Bronchial epithelial cell (primary cell): ENCODE results near the gene ASS1. TPM values are rescaled to one million over a fixed set of nuclear protein-coding genes. Genes with fewer than 3 reads are reported as not detected.

Experiments used
- DNase-seq: peaks from one replicate; pipeline ENCODE4 v3.0.0-alpha.2; 2010; ENCODE audit warnings: low read depth
- FAIRE-seq: peaks from 2 replicates; lab custom pipeline; 2011; peaks lifted over from hg19 to GRCh38; lab: Jason Lieb, UNC
- H3K27me3 ChIP-seq: 2 replicates; pipeline ENCODE4 v1.5.1; 2011; ENCODE audit warnings: low read length; ENCODE audit not compliant: control insufficient read depth, insufficient read depth
- H3K36me3 ChIP-seq: 2 replicates; pipeline ENCODE4 v1.5.1; 2011; ENCODE audit warnings: low read length; ENCODE audit not compliant: control insufficient read depth, insufficient read depth
- H3K4me3 ChIP-seq: 2 replicates; pipeline ENCODE4 v1.5.1; 2011; ENCODE audit warnings: mild to moderate bottlenecking, low read depth, low read length, control low read depth
- CTCF ChIP-seq: IDR thresholded peaks from 2 replicates; pipeline ENCODE4 v1.5.1; 2011; ENCODE audit warnings: mild to moderate bottlenecking, moderate library complexity, low read length, control low read depth, inconsistent platforms; ENCODE audit not compliant: insufficient read depth, severe bottlenecking
- total RNA-seq: library from RNA; depleted of rRNA; stranded (reverse); fragments of >200 nt; gene quantifications from 2 replicates; pipeline ENCODE4 v1.2.1, GENCODE V29; 2014

ASS1 gene
- total RNA-seq, 1 donor from 2014 or later, result 415 TPM

GRCh38 chr9:130488621-130489330, 44.0 kb downstream of the ASS1 start:
- no peak for TF ChIP-seq CTCF
- peaks cover 8% of the 10 kb centered on the region for H3K36me3 ChIP-seq
- H3K27me3 ChIP-seq, result no peaks in the 10 kb centered on the region
- no peak overlapping the region for H3K4me3 ChIP-seq
- FAIRE-seq (no peak), DNase-seq (no peak)

- DNase-seq (no peak), FAIRE-seq (no peak)
- TF ChIP-seq CTCF, result no peak
- Histone ChIP-seq H3K36me3 (peaks cover 10% of the 10 kb centered on the region), H3K27me3 (no peaks in the 10 kb centered on the region), H3K4me3 (no peak overlapping the region)
Observed at GRCh38 chr9:130490981-130491380, 46.2 kb downstream of the ASS1 start.

- no peak for DNase-seq
- Histone ChIP-seq H3K27me3 (no peaks in the 10 kb centered on the region), H3K36me3 (peaks cover 10% of the 10 kb centered on the region), H3K4me3 (no peak overlapping the region)
- FAIRE-seq, result no peak
- no peak for TF ChIP-seq CTCF
Observed at GRCh38 chr9:130491830-130492482, 47.2 kb downstream of the ASS1 start.

- Histone ChIP-seq H3K27me3 (no peaks in the 10 kb centered on the region), H3K36me3 (peaks cover 10% of the 10 kb centered on the region), H3K4me3 (no peak overlapping the region)
- DNase-seq, result no peak
- FAIRE-seq, result no peak
- TF ChIP-seq CTCF, result no peak
Observed at GRCh38 chr9:130493021-130493420, 48.3 kb downstream of the ASS1 start.

- Histone ChIP-seq H3K4me3 (no peak overlapping the region), H3K36me3 (peaks cover 10% of the 10 kb centered on the region), H3K27me3 (no peaks in the 10 kb centered on the region)
- TF ChIP-seq CTCF, result no peak
- no peak for DNase-seq
- no peak for FAIRE-seq
Observed at GRCh38 chr9:130493476-130493875, 48.7 kb downstream of the ASS1 start.

GRCh38 chr9:130495067-130495466, 50.3 kb downstream of the ASS1 start:
- FAIRE-seq, result no peak
- no peak for TF ChIP-seq CTCF

More at GRCh38 chr9:130495067-130495466, 50.3 kb downstream of the ASS1 start:
- Histone ChIP-seq H3K27me3 (no peaks in the 10 kb centered on the region), H3K4me3 (no peak overlapping the region), H3K36me3 (peaks cover 9% of the 10 kb centered on the region)
- no peak for DNase-seq
